ENCODE results near the gene RNU6-8.

Gene RNU6-8

DNA sequence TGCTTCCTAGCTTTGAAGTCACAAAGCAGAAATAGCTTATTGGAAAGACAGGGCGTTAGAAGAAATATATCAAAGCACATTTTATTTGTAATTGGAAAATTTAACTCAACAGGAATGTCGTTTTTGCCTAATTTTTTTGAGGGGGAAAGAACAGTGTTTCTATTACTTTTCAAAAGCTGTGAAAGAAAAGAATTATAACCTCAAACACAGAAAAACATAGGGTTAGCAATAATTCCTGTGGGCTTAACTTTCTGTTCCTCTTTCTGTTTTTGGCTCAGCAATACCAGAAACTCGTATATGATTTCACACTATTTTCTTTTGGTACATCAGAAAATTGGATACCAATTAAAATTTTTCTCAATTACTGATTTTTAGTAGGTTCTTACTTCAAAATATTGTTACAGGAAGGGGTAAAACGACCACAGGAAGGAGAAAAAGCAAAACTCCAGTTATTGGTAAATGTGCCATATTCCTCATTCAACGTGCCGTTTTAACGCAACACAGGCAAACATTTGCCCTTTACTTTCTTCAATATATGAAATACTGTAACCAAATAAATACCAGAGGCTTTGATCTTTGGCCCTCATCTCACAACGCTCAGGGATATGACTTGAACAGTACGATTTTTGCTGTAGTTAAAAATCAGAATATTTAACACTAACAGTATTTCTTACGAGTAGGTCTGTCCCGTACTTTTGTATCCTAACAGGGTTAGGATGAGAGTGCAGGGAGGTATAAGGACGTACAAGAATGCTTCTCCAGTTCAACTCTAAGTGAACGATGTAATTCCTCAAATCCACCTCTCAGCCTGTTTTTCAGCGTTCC lies 2.5 kb downstream of the RNU6-8 start:
- Mint-ChIP-seq H3K9me3 (no peaks in the 10 kb centered on the region), H3K4me3 (peak overlapping the region; percentile 96), H3K27ac (peak overlapping the region; percentile 99), H3K27me3 (no peaks in the 10 kb centered on the region), H3K36me3 (no peaks in the 10 kb centered on the region), H3K4me1 (peaks cover 26% of the 10 kb centered on the region)
- ATAC-seq (ENCODE audit: low read depth) (peak; percentile 14), DNase-seq (ENCODE audit: low spot score in 2 of 2) (peak in 1 of 2 donors; percentile 11)

DNA sequence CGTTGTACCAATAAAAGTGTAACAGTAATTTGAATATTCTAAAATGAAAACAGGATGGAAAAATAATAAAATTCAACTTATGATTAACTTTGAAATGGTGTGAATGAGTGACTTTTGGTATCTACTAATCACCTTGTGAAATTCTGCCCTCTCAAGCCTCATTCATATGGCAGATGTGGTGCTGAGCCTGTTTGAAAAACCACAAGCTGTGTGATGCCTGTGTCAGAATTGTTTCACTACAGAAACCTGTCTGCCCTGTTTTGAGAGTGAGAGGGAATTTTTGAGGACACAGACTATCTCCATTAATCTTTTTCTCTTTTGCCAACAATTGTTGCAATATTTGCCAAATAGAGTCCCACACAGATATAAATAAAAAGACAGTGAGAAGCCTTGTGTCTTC lies 5.2 kb downstream of the RNU6-8 start:
- Mint-ChIP-seq H3K4me3 (no peak overlapping the region), H3K36me3 (no peaks in the 10 kb centered on the region), H3K27ac (no peak overlapping the region), H3K27me3 (no peaks in the 10 kb centered on the region), H3K9me3 (no peaks in the 10 kb centered on the region), H3K4me1 (peaks cover 19% of the 10 kb centered on the region)
- ATAC-seq (ENCODE audit: low read depth) (no peak), DNase-seq (ENCODE audit: low spot score in 2 of 2) (no peak)

DNA sequence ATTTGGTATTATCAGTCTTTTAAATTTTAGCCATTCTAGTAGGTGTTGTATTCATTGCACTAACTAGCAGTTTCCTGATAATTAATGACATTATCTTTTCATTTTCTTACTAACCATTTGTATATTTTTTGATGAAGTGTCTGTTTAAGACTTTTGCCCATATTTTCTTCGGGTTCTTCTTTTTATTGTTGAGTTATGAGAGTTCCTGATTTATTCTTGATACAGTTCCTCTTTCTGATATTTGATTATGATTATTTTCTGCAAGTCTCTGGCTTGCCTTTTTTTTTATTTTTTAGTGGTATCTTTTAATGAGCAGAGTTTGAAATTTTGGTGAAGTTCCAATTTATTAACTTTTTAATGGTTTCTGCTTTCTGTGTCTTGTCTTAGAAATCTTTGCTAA lies 7.4 kb downstream of the RNU6-8 start:
- H3K9me3 Mint-ChIP-seq, result no peaks in the 10 kb centered on the region
- H3K4me3 Mint-ChIP-seq, result no peak overlapping the region
- no peaks in the 10 kb centered on the region for H3K27me3 Mint-ChIP-seq
- no peaks in the 10 kb centered on the region for H3K36me3 Mint-ChIP-seq
- H3K4me1 Mint-ChIP-seq, result peaks cover 6% of the 10 kb centered on the region
- ATAC-seq (ENCODE audit: low read depth) (no peak), DNase-seq (ENCODE audit: low spot score in 2 of 2) (no peak)
- no peak overlapping the region for H3K27ac Mint-ChIP-seq

DNA sequence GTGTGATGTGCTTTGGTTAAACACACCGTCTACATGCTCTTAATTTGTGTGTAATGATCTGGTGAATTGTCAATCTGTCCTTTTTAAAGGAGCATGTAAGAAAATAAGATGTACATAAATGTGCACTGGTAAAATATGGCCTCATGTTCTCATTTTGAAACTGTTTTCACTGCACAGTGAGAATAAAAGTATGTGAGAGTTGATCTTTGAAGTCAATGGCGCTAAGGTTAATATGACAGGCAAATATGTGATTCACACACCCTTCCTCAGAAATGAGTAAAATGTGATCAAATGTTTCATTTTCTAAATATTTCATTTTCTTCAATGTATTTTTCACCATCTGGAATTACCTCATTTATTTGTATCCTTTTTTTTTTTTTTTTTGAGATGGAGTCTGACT lies 9.5 kb downstream of the RNU6-8 start:
- DNase-seq (ENCODE audit: low spot score in 2 of 2) (no peak), ATAC-seq (ENCODE audit: low read depth) (no peak)
- no peaks in the 10 kb centered on the region for H3K9me3 Mint-ChIP-seq
- H3K4me1 Mint-ChIP-seq, result peaks cover 11% of the 10 kb centered on the region
- H3K27me3 Mint-ChIP-seq, result no peaks in the 10 kb centered on the region
- H3K36me3 Mint-ChIP-seq, result no peaks in the 10 kb centered on the region
- H3K27ac Mint-ChIP-seq, result no peak overlapping the region
- H3K4me3 Mint-ChIP-seq, result no peak overlapping the region

DNA sequence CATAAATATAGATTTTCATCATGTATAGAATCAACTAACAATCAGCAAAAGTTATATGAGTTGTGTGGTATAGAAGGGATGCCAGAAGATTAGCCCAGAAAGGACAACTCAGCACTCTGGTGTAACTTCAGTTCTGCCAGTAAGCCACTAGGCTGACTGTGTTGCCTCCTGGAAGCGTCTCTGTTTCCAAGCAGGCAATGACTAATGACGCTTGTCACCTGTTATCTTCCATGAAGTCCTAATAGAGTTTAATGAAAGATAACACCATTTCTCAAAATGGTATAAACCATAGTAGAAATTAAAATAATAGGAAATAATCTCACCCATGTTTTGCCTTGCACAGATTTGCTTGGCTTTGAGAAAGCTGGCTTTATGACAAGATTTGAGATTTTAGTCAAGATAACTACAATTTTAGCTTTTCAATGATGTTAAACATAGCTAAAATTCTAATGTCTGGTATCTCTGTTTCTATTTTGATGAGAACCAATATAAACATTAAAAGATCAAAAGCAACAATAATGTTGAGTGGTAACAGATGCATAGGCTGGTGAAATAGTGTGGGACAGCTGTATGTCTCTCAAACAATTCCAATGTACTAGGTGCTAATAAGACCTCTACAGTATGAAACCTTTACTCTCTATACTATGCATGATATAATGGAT lies 10.2 kb downstream of the RNU6-8 start:
- peaks cover 11% of the 10 kb centered on the region for H3K4me1 Mint-ChIP-seq
- no peak for ATAC-seq (ENCODE audit: low read depth)
- H3K9me3 Mint-ChIP-seq, result no peaks in the 10 kb centered on the region
- no peak for DNase-seq (ENCODE audit: low spot score in 2 of 2)
- no peak overlapping the region for H3K4me3 Mint-ChIP-seq
- H3K36me3 Mint-ChIP-seq, result no peaks in the 10 kb centered on the region
- no peak overlapping the region for H3K27ac Mint-ChIP-seq
- no peaks in the 10 kb centered on the region for H3K27me3 Mint-ChIP-seq

DNA sequence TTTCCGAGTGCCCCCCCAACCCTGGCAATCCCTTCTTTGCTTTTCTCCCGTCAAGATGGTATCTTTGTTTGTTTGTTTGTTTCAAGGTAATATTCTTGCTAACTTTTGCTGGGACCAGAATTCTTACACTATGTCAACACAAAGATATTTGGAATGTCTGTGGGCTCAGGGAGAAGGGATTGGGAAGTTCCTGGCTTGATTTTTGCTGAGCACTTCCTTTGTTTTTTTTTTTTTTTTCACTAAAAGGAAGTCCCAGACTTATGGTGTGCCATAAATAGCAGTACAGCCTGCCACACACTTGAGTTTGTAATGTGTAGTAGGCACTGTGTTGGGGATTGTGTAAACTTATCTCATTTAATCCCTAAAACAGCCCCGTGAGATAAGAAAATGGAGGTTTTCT lies 12.4 kb downstream of the RNU6-8 start:
- H3K9me3 Mint-ChIP-seq, result no peaks in the 10 kb centered on the region
- no peak for DNase-seq (ENCODE audit: low spot score in 2 of 2)
- H3K36me3 Mint-ChIP-seq, result no peaks in the 10 kb centered on the region
- no peak for ATAC-seq (ENCODE audit: low read depth)
- H3K4me1 Mint-ChIP-seq, result peaks cover 17% of the 10 kb centered on the region
- no peak overlapping the region for H3K4me3 Mint-ChIP-seq
- no peaks in the 10 kb centered on the region for H3K27me3 Mint-ChIP-seq
- no peak overlapping the region for H3K27ac Mint-ChIP-seq

DNA sequence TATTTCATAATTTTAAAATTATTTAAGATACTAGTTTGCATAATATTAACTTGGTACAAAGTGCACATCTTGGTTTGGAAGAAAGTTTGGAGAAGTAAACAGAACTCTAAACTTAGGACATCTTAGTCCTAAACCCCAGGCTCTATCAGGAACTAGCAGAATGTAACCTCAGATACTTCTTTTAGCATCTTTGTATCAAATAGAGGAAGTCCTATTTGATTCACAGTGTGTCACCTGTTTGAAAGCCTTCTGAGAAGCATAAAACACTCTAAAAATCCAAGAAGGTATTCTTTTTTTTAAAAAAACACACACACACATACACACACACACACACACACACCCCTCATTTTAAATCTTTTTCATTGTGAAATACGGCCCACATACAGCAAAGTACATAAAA lies 13.3 kb downstream of the RNU6-8 start:
- Mint-ChIP-seq H3K36me3 (no peaks in the 10 kb centered on the region), H3K27me3 (no peaks in the 10 kb centered on the region), H3K4me3 (no peak overlapping the region), H3K4me1 (peaks cover 15% of the 10 kb centered on the region), H3K9me3 (peaks cover 2% of the 10 kb centered on the region), H3K27ac (no peak overlapping the region)
- DNase-seq (ENCODE audit: low spot score in 2 of 2), result no peak
- peak; percentile 75 for ATAC-seq (ENCODE audit: low read depth)

DNA sequence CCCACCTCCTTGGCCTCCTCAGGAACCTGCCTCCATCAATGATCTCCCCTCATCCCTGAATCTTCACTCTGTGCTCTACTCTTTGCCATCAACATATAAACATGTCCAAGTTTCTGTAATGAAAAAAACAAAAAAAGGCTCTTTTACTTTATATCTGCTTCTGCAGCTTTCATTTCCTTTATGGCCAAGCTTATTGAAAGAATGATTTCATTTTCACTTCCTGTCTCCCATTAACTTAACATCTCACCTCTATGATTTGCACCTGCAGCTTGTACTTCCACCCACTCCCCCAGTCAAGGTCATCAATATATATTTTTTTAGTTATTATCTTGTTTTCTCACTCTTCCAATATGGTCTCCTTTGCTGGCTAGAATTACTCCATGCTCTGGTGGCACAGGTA lies 16.8 kb downstream of the RNU6-8 start:
- peaks cover 15% of the 10 kb centered on the region for H3K4me1 Mint-ChIP-seq
- peak overlapping the region; percentile 0 for H3K27ac Mint-ChIP-seq
- DNase-seq (ENCODE audit: low spot score in 2 of 2), result no peak

DNA sequence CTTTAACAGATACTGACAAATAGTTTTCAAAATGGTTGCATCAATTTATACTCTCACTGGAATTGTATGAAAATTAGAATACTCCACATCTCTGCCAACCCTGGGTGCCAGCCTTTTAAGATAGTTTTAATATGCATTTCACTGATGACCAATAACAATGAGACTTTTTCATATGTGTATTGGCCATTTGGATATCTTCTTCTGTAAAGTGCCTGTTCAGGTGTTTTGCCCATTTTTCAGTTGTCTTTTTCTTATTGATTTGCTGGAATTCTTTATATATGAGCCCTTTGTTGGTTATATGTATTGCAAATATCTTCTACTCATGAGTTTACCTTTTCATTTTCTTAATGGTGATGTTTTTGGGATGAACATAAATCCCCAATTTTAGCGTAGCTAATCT lies 18.0 kb downstream of the RNU6-8 start:
- ATAC-seq (ENCODE audit: low read depth) (no peak), DNase-seq (ENCODE audit: low spot score in 2 of 2) (no peak)
- Mint-ChIP-seq H3K36me3 (no peaks in the 10 kb centered on the region), H3K4me3 (no peak overlapping the region), H3K27ac (no peak overlapping the region), H3K9me3 (peaks cover 6% of the 10 kb centered on the region), H3K4me1 (peaks cover 10% of the 10 kb centered on the region), H3K27me3 (no peaks in the 10 kb centered on the region)

More for the DNA sequence above, 16.8 kb downstream of the RNU6-8 start:
- peak overlapping the region; percentile 25 for H3K4me3 Mint-ChIP-seq
- H3K9me3 Mint-ChIP-seq, result peaks cover 2% of the 10 kb centered on the region
- H3K36me3 Mint-ChIP-seq, result no peaks in the 10 kb centered on the region
- no peaks in the 10 kb centered on the region for H3K27me3 Mint-ChIP-seq
- peak; percentile 86 for ATAC-seq (ENCODE audit: low read depth)

DNA sequence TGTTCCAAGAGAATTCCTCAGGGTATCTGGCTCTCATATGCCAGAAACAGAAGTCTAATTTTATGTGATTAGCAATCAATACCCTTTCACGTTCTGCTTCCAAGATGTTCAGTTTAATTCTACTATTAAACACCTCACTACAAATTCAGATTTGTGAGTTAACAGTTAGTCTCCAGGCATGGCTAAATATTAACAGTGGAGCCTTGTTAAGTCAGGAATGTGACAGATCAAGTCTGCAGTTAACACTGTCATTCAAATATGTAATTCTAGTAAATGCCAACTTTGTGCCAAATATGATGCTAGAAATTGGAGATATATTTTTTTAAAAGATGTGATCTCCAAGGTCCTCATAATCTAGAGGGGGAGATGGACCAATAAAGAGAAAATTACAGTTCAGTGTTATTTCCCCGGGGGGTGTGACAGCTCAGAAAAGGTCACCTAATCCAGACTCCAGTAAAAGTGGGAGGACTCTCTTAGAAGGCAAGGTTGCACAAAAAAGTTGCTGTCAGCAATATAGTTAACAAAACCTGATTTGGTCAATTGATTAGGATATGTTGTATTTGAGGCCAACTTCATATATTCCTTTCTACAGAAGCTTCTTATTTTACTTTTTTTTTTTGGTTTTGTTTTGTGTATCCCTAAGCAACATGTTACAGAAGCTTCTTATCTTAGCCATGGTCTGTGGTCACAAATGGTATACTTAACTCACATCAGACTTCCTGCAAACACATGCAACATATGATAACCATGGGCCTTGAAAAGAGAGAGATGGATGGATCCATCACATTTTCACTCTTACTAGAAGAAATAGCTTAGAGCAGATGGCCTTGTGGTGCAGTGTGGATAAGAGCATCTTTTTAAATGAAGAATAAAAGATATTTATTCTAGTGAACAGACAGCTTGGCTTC lies 19.7 kb downstream of the RNU6-8 start:
- H3K36me3 Mint-ChIP-seq, result no peaks in the 10 kb centered on the region
- H3K27ac Mint-ChIP-seq, result no peak overlapping the region
- no peaks in the 10 kb centered on the region for H3K27me3 Mint-ChIP-seq
- H3K9me3 Mint-ChIP-seq, result peaks cover 11% of the 10 kb centered on the region
- peaks cover 6% of the 10 kb centered on the region for H3K4me1 Mint-ChIP-seq
- no peak overlapping the region for H3K4me3 Mint-ChIP-seq
- DNase-seq (ENCODE audit: low spot score in 2 of 2) (no peak), ATAC-seq (ENCODE audit: low read depth) (no peak)

DNA sequence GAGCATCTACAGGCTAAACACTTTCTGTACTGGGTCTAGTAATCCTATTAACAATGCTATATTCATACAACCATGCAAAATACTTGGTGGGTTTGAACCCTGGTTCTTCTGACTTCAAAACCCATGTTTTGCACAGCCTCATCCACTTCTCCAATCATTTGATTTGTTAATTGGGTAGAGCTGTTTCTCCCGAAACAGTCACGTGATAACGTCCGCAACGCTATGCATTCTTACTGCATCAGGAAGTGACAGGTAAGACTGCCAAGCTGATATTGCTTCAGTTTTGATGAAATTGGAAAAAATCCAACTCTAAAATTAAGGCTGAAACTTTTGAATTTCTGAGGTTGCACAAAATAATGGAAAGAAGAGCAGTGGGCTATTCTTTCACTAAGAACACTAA lies 31.6 kb downstream of the RNU6-8 start:
- H3K27me3 Mint-ChIP-seq, result no peaks in the 10 kb centered on the region
- no peaks in the 10 kb centered on the region for H3K36me3 Mint-ChIP-seq
- H3K4me1 Mint-ChIP-seq, result peaks cover 2% of the 10 kb centered on the region
- ATAC-seq (ENCODE audit: low read depth) (no peak), DNase-seq (ENCODE audit: low spot score in 2 of 2) (no peak)
- peaks cover 2% of the 10 kb centered on the region for H3K9me3 Mint-ChIP-seq
- H3K27ac Mint-ChIP-seq, result no peak overlapping the region
- no peak overlapping the region for H3K4me3 Mint-ChIP-seq

DNA sequence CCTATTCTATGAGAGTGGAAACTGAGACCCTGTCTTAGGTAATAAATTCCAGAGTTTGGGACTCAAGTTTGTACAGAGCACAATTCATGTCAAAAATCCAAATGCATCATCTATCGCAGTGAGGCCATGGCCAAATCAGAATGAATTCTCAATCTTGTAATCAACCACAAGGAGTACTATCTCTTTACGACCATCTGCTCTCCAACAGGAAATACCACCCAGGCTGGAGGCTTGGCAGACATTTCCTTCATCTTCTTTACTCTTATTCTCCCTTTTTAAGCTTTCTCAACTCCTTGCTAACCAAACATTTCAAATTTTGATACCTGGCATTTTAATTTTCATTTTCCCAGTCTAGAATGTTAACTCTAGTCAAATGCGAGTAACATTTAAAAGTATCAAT lies 33.9 kb downstream of the RNU6-8 start:
- no peak for ATAC-seq (ENCODE audit: low read depth)
- peaks cover 10% of the 10 kb centered on the region for H3K4me1 Mint-ChIP-seq
- no peak for DNase-seq (ENCODE audit: low spot score in 2 of 2)
- H3K36me3 Mint-ChIP-seq, result no peaks in the 10 kb centered on the region
- no peaks in the 10 kb centered on the region for H3K9me3 Mint-ChIP-seq
- no peaks in the 10 kb centered on the region for H3K27me3 Mint-ChIP-seq
- no peak overlapping the region for H3K4me3 Mint-ChIP-seq
- no peak overlapping the region for H3K27ac Mint-ChIP-seq

DNA sequence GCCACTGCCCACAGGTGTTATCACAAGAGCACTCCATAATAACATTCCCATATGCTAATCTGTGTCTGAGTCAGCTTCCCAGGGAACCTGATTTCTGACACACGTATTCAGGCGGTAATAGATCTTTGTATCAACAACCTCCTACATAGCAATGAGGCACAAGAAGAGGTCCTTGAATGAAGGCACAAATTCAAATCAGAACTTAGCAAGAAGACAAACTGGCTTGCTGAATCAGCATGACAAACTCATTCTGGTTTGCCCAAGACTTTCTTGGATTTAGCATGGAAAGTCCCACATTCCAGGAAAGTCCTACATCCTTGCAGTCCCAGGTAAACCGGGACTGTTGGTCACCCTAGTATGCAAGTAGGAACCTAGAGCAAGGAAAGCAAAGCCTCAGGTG lies 35.2 kb downstream of the RNU6-8 start:
- Mint-ChIP-seq H3K27ac (no peak overlapping the region), H3K4me3 (no peak overlapping the region), H3K36me3 (no peaks in the 10 kb centered on the region), H3K27me3 (no peaks in the 10 kb centered on the region), H3K4me1 (peaks cover 10% of the 10 kb centered on the region), H3K9me3 (peaks cover 2% of the 10 kb centered on the region)
- no peak for DNase-seq (ENCODE audit: low spot score in 2 of 2)
- no peak for ATAC-seq (ENCODE audit: low read depth)

DNA sequence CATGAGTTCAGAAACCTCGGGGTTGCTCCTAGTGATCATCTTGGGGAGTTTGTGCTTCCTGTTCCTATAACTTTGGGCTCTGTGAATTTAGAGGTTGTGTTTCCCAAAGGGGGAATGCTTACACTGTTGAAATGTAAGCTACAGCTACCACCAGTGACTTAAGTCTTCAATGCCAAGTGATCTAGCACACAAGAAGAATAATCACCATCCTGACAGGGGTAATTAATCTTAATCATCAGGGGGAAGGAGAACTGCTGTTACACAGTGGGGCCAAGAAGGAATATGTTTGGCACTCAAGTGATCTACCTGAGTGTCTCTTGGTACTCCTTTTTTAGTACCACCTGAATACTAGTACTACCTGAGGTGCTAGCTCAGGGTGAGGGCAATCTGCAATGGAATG lies 36.1 kb downstream of the RNU6-8 start:
- H3K27me3 Mint-ChIP-seq, result no peaks in the 10 kb centered on the region
- ATAC-seq (ENCODE audit: low read depth), result no peak
- no peak overlapping the region for H3K4me3 Mint-ChIP-seq
- no peak overlapping the region for H3K27ac Mint-ChIP-seq
- peaks cover 2% of the 10 kb centered on the region for H3K9me3 Mint-ChIP-seq
- H3K4me1 Mint-ChIP-seq, result peaks cover 10% of the 10 kb centered on the region
- no peaks in the 10 kb centered on the region for H3K36me3 Mint-ChIP-seq
- no peak for DNase-seq (ENCODE audit: low spot score in 2 of 2)
